ENCODE measurements around the gene PLXNA4. TPM values are rescaled to one million over a fixed set of nuclear protein-coding genes. Genes with fewer than 3 reads are reported as not detected.

The PLXNA4 gene
- total RNA-seq, 1 donor from 2014 or later = 3.3 TPM

- no peaks in the 10 kb centered on the region for H3K4me1 ChIP-seq (ENCODE audit: insufficient read depth, low read length)
- Mint-ChIP-seq H3K36me3 (ENCODE audit: low read depth, unreplicated experiment) (peaks cover 3% of the 10 kb centered on the region), H3K4me3 (ENCODE audit: unreplicated experiment) (no peak overlapping the region), H3K4me1 (ENCODE audit: low read depth, unreplicated experiment) (no peaks in the 10 kb centered on the region), H3K9me3 (ENCODE audit: unreplicated experiment) (peaks cover 11% of the 10 kb centered on the region), H3K27me3 (ENCODE audit: low read depth, unreplicated experiment) (peaks cover 40% of the 10 kb centered on the region), H3K27ac (ENCODE audit: unreplicated experiment) (no peak overlapping the region)
- no peaks in the 10 kb centered on the region for H3K36me3 ChIP-seq (ENCODE audit: insufficient read depth, low read length)
- DNase-seq (ENCODE audit: low read depth) (peak; percentile 29), FAIRE-seq (no peak)
- H3K9ac ChIP-seq (ENCODE audit: low read length) = no peak overlapping the region
- H2AFZ ChIP-seq (ENCODE audit: low read depth, low read length) = no peak overlapping the region
- TF ChIP-seq, protein P1, sequence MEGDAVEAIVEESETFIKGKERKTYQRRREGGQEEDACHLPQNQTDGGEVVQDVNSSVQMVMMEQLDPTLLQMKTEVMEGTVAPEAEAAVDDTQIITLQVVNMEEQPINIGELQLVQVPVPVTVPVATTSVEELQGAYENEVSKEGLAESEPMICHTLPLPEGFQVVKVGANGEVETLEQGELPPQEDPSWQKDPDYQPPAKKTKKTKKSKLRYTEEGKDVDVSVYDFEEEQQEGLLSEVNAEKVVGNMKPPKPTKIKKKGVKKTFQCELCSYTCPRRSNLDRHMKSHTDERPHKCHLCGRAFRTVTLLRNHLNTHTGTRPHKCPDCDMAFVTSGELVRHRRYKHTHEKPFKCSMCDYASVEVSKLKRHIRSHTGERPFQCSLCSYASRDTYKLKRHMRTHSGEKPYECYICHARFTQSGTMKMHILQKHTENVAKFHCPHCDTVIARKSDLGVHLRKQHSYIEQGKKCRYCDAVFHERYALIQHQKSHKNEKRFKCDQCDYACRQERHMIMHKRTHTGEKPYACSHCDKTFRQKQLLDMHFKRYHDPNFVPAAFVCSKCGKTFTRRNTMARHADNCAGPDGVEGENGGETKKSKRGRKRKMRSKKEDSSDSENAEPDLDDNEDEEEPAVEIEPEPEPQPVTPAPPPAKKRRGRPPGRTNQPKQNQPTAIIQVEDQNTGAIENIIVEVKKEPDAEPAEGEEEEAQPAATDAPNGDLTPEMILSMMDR (IDR thresholded peaks at IDR 0.05; ENCODE audit: insufficient read depth, low read depth, low read length) = no peak
- TF ChIP-seq EZH2 (IDR thresholded peaks at IDR 0.05; ENCODE audit: insufficient read depth, low read length) = no peak
- H3K4me3 ChIP-seq (ENCODE audit: insufficient read depth, low read depth, low read length) = no peak overlapping the region
- no peaks in the 10 kb centered on the region for H4K20me1 ChIP-seq (ENCODE audit: insufficient read depth, low read length)
- H3K27me3 ChIP-seq (ENCODE audit: insufficient read depth, low read length) = peaks cover 3% of the 10 kb centered on the region
- no peak overlapping the region for H3K4me2 ChIP-seq (ENCODE audit: low read length)
- no peaks in the 10 kb centered on the region for H3K9me3 ChIP-seq (ENCODE audit: insufficient read depth, low read depth, low read length)
- H3K79me2 ChIP-seq (ENCODE audit: insufficient read depth, low read length) = no peaks in the 10 kb centered on the region
- H3K27ac ChIP-seq (ENCODE audit: low read depth, low read length) = no peak overlapping the region
These were observed 87.5 kb downstream of the PLXNA4 start for GRCh38 chr7:132488634-132489302.

GRCh38 chr7:132486274-132486610 is 90.0 kb downstream of the PLXNA4 start:
- TF ChIP-seq, protein P1 (IDR thresholded peaks at IDR 0.05; ENCODE audit: insufficient read depth, low read depth, low read length) = no peak
- no peak for TF ChIP-seq EZH2 (IDR thresholded peaks at IDR 0.05; ENCODE audit: insufficient read depth, low read length)
- no peak overlapping the region for H3K9ac ChIP-seq (ENCODE audit: low read length)
- H2AFZ ChIP-seq (ENCODE audit: low read depth, low read length) = no peak overlapping the region
- H3K27ac Mint-ChIP-seq (ENCODE audit: unreplicated experiment) = no peak overlapping the region
- H4K20me1 ChIP-seq (ENCODE audit: insufficient read depth, low read length) = no peaks in the 10 kb centered on the region
- FAIRE-seq = no peak
- peaks cover 3% of the 10 kb centered on the region for H3K27me3 ChIP-seq (ENCODE audit: insufficient read depth, low read length)
- H3K4me1 Mint-ChIP-seq (ENCODE audit: low read depth, unreplicated experiment) = no peaks in the 10 kb centered on the region
- no peak overlapping the region for H3K4me3 Mint-ChIP-seq (ENCODE audit: unreplicated experiment)
- peaks cover 59% of the 10 kb centered on the region for H3K27me3 Mint-ChIP-seq (ENCODE audit: low read depth, unreplicated experiment)
- no peak overlapping the region for H3K27ac ChIP-seq (ENCODE audit: low read depth, low read length)
- H3K4me1 ChIP-seq (ENCODE audit: insufficient read depth, low read length) = no peaks in the 10 kb centered on the region
- no peak overlapping the region for H3K4me2 ChIP-seq (ENCODE audit: low read length)
- H3K4me3 ChIP-seq (ENCODE audit: insufficient read depth, low read depth, low read length) = no peak overlapping the region
- no peaks in the 10 kb centered on the region for H3K79me2 ChIP-seq (ENCODE audit: insufficient read depth, low read length)
- no peak for DNase-seq (ENCODE audit: low read depth)
- no peaks in the 10 kb centered on the region for H3K36me3 ChIP-seq (ENCODE audit: insufficient read depth, low read length)
- H3K9me3 Mint-ChIP-seq (ENCODE audit: unreplicated experiment) = peaks cover 11% of the 10 kb centered on the region
- H3K36me3 Mint-ChIP-seq (ENCODE audit: low read depth, unreplicated experiment) = peaks cover 3% of the 10 kb centered on the region
- no peaks in the 10 kb centered on the region for H3K9me3 ChIP-seq (ENCODE audit: insufficient read depth, low read depth, low read length)

- peak; percentile 20 for DNase-seq (ENCODE audit: low read depth)
- no peak for TF ChIP-seq EZH2 (IDR thresholded peaks at IDR 0.05; ENCODE audit: insufficient read depth, low read length)
- TF ChIP-seq, protein P1 (IDR thresholded peaks at IDR 0.05; ENCODE audit: insufficient read depth, low read depth, low read length) = no peak
These were observed 90.5 kb downstream of the PLXNA4 start for GRCh38 chr7:132485600-132486273.

More at GRCh38 chr7:132485600-132486273, 90.5 kb downstream of the PLXNA4 start:
- Mint-ChIP-seq H3K9me3 (ENCODE audit: unreplicated experiment) (peaks cover 11% of the 10 kb centered on the region), H3K4me3 (ENCODE audit: unreplicated experiment) (no peak overlapping the region), H3K36me3 (ENCODE audit: low read depth, unreplicated experiment) (peaks cover 3% of the 10 kb centered on the region), H3K27me3 (ENCODE audit: low read depth, unreplicated experiment) (peaks cover 59% of the 10 kb centered on the region), H3K4me1 (ENCODE audit: low read depth, unreplicated experiment) (no peaks in the 10 kb centered on the region), H3K27ac (ENCODE audit: unreplicated experiment) (no peak overlapping the region)
- no peak for FAIRE-seq
- Histone ChIP-seq H3K4me2 (ENCODE audit: low read length) (no peak overlapping the region), H2AFZ (ENCODE audit: low read depth, low read length) (no peak overlapping the region), H3K36me3 (ENCODE audit: insufficient read depth, low read length) (no peaks in the 10 kb centered on the region), H3K9ac (ENCODE audit: low read length) (no peak overlapping the region), H3K27me3 (ENCODE audit: insufficient read depth, low read length) (peaks cover 3% of the 10 kb centered on the region), H3K4me3 (ENCODE audit: insufficient read depth, low read depth, low read length) (no peak overlapping the region), H3K9me3 (ENCODE audit: insufficient read depth, low read depth, low read length) (no peaks in the 10 kb centered on the region), H3K27ac (ENCODE audit: low read depth, low read length) (no peak overlapping the region), H3K79me2 (ENCODE audit: insufficient read depth, low read length) (no peaks in the 10 kb centered on the region), H4K20me1 (ENCODE audit: insufficient read depth, low read length) (no peaks in the 10 kb centered on the region), H3K4me1 (ENCODE audit: insufficient read depth, low read length) (no peaks in the 10 kb centered on the region)

Data from astrocyte (in vitro differentiated cells and primary cell).